Measurements from ENCODE around the gene WDR46. TPM values are rescaled to one million over a fixed set of nuclear protein-coding genes. Genes with fewer than 3 reads are reported as not detected.

The WDR46 gene
- total and polyA plus RNA-seq, 2 of the 13 experiments (the other 11 are each of a cell fraction or from before 2014, with no cell fraction given): 47.4 to 105 TPM

GRCh38 chr6:33271468-33272274 lies 17.4 kb downstream of the WDR46 start, which contains the start of the genes RPS18 and VPS52 (continued):
- TF ChIP-seq E2F5 (CRISPR knock-in tag; conservative IDR thresholded peaks at IDR 0.05) (no peak; the same call in 1 of the 2 replicates), ZNF652 (CRISPR knock-in tag; IDR thresholded peaks at IDR 0.05; ENCODE audit: borderline replicate concordance, low read depth) (0 out of 2 replicates have a peak, but pooled peaks have one; percentile 27), ZNF180 (CRISPR knock-in tag; IDR thresholded peaks at IDR 0.05; ENCODE audit: borderline replicate concordance, low read depth) (peak; percentile 27; the same call in 1 of the 2 replicates), ZFP36 (IDR thresholded peaks at IDR 0.05; ENCODE audit: borderline replicate concordance, low read depth, low read length, partially characterized antibody) (no peak), ZNF879 (CRISPR knock-in tag; IDR thresholded peaks at IDR 0.05) (peak; percentile 13; the same call in 1 of the 2 replicates), ELF1 (CRISPR knock-in tag; IDR thresholded peaks at IDR 0.05) (peak; percentile 92), RXRA (CRISPR knock-in tag; IDR thresholded peaks at IDR 0.05) (peak; percentile 69), NFIB (CRISPR knock-in tag; IDR thresholded peaks at IDR 0.05; ENCODE audit: borderline replicate concordance) (no peak), MLX (CRISPR knock-in tag; IDR thresholded peaks at IDR 0.05) (peak; percentile 27; the same call in 1 of the 2 replicates), IRX3 (CRISPR knock-in tag; IDR thresholded peaks at IDR 0.05; ENCODE audit: borderline replicate concordance, low read depth) (peak; percentile 81; the same call in 1 of the 2 replicates), MYPOP (CRISPR knock-in tag; IDR thresholded peaks at IDR 0.05) (peak; percentile 80), ZNF788 (CRISPR knock-in tag; IDR thresholded peaks at IDR 0.05; ENCODE audit: borderline replicate concordance) (peak; percentile 86; the same call in 1 of the 2 replicates)
- TF ChIP-seq, protein P1, sequence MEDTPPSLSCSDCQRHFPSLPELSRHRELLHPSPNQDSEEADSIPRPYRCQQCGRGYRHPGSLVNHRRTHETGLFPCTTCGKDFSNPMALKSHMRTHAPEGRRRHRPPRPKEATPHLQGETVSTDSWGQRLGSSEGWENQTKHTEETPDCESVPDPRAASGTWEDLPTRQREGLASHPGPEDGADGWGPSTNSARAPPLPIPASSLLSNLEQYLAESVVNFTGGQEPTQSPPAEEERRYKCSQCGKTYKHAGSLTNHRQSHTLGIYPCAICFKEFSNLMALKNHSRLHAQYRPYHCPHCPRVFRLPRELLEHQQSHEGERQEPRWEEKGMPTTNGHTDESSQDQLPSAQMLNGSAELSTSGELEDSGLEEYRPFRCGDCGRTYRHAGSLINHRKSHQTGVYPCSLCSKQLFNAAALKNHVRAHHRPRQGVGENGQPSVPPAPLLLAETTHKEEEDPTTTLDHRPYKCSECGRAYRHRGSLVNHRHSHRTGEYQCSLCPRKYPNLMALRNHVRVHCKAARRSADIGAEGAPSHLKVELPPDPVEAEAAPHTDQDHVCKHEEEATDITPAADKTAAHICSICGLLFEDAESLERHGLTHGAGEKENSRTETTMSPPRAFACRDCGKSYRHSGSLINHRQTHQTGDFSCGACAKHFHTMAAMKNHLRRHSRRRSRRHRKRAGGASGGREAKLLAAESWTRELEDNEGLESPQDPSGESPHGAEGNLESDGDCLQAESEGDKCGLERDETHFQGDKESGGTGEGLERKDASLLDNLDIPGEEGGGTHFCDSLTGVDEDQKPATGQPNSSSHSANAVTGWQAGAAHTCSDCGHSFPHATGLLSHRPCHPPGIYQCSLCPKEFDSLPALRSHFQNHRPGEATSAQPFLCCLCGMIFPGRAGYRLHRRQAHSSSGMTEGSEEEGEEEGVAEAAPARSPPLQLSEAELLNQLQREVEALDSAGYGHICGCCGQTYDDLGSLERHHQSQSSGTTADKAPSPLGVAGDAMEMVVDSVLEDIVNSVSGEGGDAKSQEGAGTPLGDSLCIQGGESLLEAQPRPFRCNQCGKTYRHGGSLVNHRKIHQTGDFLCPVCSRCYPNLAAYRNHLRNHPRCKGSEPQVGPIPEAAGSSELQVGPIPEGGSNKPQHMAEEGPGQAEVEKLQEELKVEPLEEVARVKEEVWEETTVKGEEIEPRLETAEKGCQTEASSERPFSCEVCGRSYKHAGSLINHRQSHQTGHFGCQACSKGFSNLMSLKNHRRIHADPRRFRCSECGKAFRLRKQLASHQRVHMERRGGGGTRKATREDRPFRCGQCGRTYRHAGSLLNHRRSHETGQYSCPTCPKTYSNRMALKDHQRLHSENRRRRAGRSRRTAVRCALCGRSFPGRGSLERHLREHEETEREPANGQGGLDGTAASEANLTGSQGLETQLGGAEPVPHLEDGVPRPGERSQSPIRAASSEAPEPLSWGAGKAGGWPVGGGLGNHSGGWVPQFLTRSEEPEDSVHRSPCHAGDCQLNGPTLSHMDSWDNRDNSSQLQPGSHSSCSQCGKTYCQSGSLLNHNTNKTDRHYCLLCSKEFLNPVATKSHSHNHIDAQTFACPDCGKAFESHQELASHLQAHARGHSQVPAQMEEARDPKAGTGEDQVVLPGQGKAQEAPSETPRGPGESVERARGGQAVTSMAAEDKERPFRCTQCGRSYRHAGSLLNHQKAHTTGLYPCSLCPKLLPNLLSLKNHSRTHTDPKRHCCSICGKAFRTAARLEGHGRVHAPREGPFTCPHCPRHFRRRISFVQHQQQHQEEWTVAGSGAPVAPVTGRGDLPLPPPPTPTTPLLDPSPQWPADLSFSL (CRISPR knock-in tag; IDR thresholded peaks at IDR 0.05): no peak; the same call in 1 of the 2 replicates
- TF ChIP-seq, protein P2, sequence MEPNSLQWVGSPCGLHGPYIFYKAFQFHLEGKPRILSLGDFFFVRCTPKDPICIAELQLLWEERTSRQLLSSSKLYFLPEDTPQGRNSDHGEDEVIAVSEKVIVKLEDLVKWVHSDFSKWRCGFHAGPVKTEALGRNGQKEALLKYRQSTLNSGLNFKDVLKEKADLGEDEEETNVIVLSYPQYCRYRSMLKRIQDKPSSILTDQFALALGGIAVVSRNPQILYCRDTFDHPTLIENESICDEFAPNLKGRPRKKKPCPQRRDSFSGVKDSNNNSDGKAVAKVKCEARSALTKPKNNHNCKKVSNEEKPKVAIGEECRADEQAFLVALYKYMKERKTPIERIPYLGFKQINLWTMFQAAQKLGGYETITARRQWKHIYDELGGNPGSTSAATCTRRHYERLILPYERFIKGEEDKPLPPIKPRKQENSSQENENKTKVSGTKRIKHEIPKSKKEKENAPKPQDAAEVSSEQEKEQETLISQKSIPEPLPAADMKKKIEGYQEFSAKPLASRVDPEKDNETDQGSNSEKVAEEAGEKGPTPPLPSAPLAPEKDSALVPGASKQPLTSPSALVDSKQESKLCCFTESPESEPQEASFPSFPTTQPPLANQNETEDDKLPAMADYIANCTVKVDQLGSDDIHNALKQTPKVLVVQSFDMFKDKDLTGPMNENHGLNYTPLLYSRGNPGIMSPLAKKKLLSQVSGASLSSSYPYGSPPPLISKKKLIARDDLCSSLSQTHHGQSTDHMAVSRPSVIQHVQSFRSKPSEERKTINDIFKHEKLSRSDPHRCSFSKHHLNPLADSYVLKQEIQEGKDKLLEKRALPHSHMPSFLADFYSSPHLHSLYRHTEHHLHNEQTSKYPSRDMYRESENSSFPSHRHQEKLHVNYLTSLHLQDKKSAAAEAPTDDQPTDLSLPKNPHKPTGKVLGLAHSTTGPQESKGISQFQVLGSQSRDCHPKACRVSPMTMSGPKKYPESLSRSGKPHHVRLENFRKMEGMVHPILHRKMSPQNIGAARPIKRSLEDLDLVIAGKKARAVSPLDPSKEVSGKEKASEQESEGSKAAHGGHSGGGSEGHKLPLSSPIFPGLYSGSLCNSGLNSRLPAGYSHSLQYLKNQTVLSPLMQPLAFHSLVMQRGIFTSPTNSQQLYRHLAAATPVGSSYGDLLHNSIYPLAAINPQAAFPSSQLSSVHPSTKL (CRISPR knock-in tag; IDR thresholded peaks at IDR 0.05): peak; percentile 62; the same call in 1 of the 2 replicates
